Mesodermal cell (in vitro differentiated cells): ENCODE measurements around the gene KIAA1217.

Experiments used
- H3K27ac ChIP-seq: 2 replicates; pipeline ENCODE4 v1.7.0; 2013; ENCODE audit warnings: mild to moderate bottlenecking, low read depth, low read length, moderate library complexity; ENCODE audit not compliant: severe bottlenecking
- H3K36me3 ChIP-seq: 2 replicates; pipeline ENCODE4 v1.7.1; 2013; ENCODE audit warnings: mild to moderate bottlenecking, low read length, moderate library complexity; ENCODE audit not compliant: control insufficient read depth, insufficient read depth
- H3K4me1 ChIP-seq: one replicate; pipeline ENCODE4 v1.7.1; 2013; ENCODE audit warnings: mild to moderate bottlenecking, low read length; ENCODE audit not compliant: insufficient read depth, control insufficient read depth, poor library complexity, severe bottlenecking
- H3K4me3 ChIP-seq: 2 replicates; pipeline ENCODE4 v1.7.0; 2013; ENCODE audit warnings: low read length, control low read depth, mild to moderate bottlenecking; ENCODE audit not compliant: insufficient read depth, poor library complexity, severe bottlenecking; ENCODE audit errors: extremely low read depth
- H3K9me3 ChIP-seq: 2 replicates; pipeline ENCODE4 v1.7.1; 2013; ENCODE audit warnings: mild to moderate bottlenecking, low read length, moderate library complexity; ENCODE audit not compliant: control insufficient read depth
- WGBS, 2 experiments: methylation state at CpG; one replicate each; pipeline ENCODE4 v1.1.5; 2013; ENCODE audit warnings: missing lambda C conversion rate in 2 of 2; ENCODE audit not compliant: insufficient coverage in 2 of 2; 5-methylcytosine and 5-hydroxymethylcytosine counted together

Gene KIAA1217

GRCh38 chr10:24382979-24383663, 174.2 kb downstream of the KIAA1217 start:
- H3K9me3 ChIP-seq, result no peaks in the 10 kb centered on the region
- 71 to 77% methylated on average over 8 to 9 of the region's 12 CpGs for WGBS, 2 experiments
- H3K36me3 ChIP-seq, result peaks cover 11% of the 10 kb centered on the region
- H3K27ac ChIP-seq, result peak overlapping the region; percentile 78
- H3K4me1 ChIP-seq, result peaks cover 20% of the 10 kb centered on the region
- H3K4me3 ChIP-seq, result no peak overlapping the region

DNA sequence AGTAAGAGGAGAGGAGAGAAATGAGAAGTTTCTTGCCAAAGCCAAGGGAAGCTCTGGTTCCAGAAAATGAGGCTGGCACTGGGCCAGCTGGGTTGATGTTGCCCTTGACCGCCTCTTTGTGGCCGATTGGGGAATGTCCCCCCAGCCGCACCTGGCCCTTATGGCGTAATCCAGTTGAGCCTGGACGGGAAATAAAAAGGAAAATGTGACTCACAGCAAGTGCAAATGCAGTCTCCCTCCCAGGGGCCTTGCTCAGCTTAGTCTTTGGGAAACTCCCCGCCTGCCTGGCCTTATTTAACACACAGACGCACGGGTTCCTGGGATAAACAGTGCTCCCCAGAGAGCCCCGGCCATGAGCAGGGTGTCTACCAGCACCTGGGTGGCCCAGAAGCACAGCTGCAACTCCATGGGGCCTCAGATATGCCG, 174.8 kb downstream of the KIAA1217 start:
- H3K27ac ChIP-seq, result peak overlapping the region; percentile 78
- H3K4me3 ChIP-seq, result no peak overlapping the region
- H3K4me1 ChIP-seq, result peaks cover 20% of the 10 kb centered on the region
- no peaks in the 10 kb centered on the region for H3K9me3 ChIP-seq
- H3K36me3 ChIP-seq, result peaks cover 11% of the 10 kb centered on the region
- 56 to 79% methylated on average over 10 of the region's 10 CpGs for WGBS, 2 experiments

DNA sequence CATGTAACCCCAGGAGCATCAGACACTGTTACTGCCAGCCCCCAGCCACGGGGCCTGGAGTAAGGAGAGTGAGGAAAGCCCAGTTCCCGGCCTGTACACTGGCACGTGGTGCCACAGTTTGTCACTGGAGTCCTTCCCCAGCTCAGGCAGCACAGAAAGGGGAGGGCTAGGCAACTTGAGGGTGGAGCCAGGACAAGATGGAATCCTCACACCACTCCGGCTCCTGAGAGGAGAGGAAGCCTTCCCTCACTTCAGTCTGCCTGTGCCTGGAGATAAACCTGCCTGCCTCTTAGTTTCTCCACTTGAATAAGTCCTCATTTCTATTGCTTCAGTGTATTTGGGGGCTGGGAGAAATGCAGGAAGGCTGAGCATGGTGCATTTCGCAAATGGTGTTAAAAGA, 176.0 kb downstream of the KIAA1217 start:
- H3K27ac ChIP-seq, result peak overlapping the region; percentile 81
- no peaks in the 10 kb centered on the region for H3K9me3 ChIP-seq
- 83 to 89% methylated on average over 1 to 2 of the region's 5 CpGs for WGBS, 2 experiments
- H3K4me1 ChIP-seq, result peaks cover 20% of the 10 kb centered on the region
- H3K4me3 ChIP-seq, result no peak overlapping the region
- peaks cover 11% of the 10 kb centered on the region for H3K36me3 ChIP-seq

GRCh38 chr10:24385776-24386175, 176.8 kb downstream of the KIAA1217 start:
- H3K36me3 ChIP-seq, result peaks cover 11% of the 10 kb centered on the region
- H3K4me1 ChIP-seq, result peaks cover 20% of the 10 kb centered on the region
- H3K27ac ChIP-seq, result peak overlapping the region; percentile 81
- H3K9me3 ChIP-seq, result no peaks in the 10 kb centered on the region
- WGBS, 2 experiments, result 84 to 92% methylated on average over 6 to 7 of the region's 7 CpGs
- no peak overlapping the region for H3K4me3 ChIP-seq

DNA sequence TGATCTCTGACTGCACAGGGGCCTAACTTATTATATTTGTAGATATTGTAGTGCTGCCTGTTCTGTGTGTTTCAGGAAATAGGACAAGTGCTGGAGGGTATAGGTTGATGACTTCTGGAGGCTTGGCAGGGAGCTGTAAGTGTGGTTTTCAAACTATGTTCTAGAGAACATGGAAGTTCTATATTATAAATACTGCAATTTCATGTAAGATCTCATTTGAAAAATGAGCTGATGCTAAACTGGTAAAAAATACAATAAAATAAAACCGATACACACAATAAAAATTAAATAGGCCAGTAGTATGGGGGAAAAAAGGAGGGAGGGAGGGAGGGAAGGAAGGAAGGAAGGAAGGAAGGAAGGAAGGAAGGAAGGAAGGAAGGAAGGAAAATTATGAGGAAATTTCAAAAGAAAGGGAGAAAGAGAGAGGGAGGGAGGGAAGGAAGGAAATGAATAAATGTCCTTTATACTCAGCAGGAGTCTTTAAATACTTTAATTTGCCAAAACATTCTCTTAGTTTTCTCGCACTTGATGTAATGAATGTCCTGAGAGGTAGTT, 181.3 kb downstream of the KIAA1217 start:
- H3K27ac ChIP-seq, result no peak overlapping the region
- H3K4me3 ChIP-seq, result no peak overlapping the region
- H3K4me1 ChIP-seq, result peaks cover 19% of the 10 kb centered on the region
- WGBS, 2 experiments, result no CpG with 5 or more reads among the region's 2 CpGs
- no peaks in the 10 kb centered on the region for H3K9me3 ChIP-seq
- peaks cover under 1% of the 10 kb centered on the region for H3K36me3 ChIP-seq

DNA sequence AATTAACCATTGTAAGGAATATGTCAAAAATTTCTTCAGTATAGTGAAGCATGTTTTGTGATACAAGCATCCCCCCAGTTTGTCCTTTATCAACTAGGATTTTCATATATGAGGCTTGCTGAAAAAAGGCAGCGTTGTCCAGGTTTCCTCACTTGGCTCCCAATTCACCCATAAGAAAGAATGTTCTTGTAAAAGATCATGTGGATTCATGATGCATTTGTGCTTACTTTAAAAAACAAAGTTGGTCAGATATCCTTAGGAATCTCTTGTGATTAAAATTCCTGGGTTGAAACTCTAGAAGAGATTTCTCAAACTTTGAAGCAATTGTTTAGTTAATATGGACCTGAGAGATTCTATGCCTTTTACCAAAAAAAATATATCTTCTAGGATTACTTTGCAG, 181.8 kb downstream of the KIAA1217 start:
- Histone ChIP-seq H3K9me3 (no peaks in the 10 kb centered on the region), H3K27ac (no peak overlapping the region), H3K36me3 (no peaks in the 10 kb centered on the region), H3K4me1 (peaks cover 14% of the 10 kb centered on the region), H3K4me3 (no peak overlapping the region)
- 100% methylated on average over 1 of the region's 1 CpG; no CpG with 5 or more reads in 1 of the 2 experiments for WGBS, 2 experiments

DNA sequence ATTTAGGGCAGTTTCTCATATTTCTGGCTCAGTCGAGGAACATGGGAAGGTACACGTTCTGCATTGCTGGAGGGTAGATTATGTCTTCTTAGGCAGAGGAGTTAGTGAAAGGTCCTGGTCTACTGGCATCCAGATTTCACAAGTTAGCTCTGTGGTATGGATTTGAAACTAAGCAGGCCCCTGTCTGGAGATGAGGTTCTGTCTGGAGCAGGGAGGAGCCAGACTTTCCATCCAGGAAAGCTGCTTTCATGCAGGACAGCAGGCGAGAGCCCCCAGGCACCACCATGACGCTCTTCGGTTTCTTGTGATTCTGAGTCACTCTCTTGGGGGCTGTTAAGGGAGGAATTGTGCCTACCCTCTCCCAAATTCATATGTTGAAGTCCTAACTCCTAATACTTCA, 184.3 kb downstream of the KIAA1217 start:
- Histone ChIP-seq H3K9me3 (no peaks in the 10 kb centered on the region), H3K4me3 (no peak overlapping the region), H3K36me3 (no peaks in the 10 kb centered on the region), H3K4me1 (peaks cover 8% of the 10 kb centered on the region), H3K27ac (peak overlapping the region; percentile 66)
- WGBS, 2 experiments, result 85 to 86% methylated on average over 3 to 5 of the region's 5 CpGs

GRCh38 chr10:24394461-24395190, 185.7 kb downstream of the KIAA1217 start:
- Histone ChIP-seq H3K9me3 (no peaks in the 10 kb centered on the region), H3K27ac (no peak overlapping the region), H3K36me3 (no peaks in the 10 kb centered on the region), H3K4me3 (no peak overlapping the region), H3K4me1 (peaks cover 8% of the 10 kb centered on the region)
- 93 to 95% methylated on average over 6 to 7 of the region's 9 CpGs for WGBS, 2 experiments

DNA sequence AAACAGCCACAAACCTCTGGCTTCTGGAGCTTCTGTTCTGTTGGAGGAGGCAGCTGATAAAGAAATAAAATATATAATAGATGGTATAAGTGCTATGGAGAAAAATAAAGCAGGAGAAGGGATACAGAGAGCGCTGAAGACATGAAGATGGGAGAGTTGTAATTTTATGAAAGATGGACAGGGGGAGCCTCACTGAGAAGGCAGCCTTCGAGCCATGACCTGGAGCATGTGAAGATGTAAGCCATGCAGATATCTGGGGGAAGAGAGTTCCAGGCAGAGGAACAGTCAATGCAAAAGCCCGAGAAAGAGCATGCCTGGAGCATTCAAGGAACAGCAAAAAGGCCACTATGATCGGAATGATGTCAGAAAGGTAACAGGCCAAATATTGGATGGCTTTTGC, 187.5 kb downstream of the KIAA1217 start:
- Histone ChIP-seq H3K27ac (no peak overlapping the region), H3K36me3 (no peaks in the 10 kb centered on the region), H3K9me3 (no peaks in the 10 kb centered on the region), H3K4me1 (peaks cover 8% of the 10 kb centered on the region), H3K4me3 (no peak overlapping the region)
- 85 to 88% methylated on average over 4 of the region's 4 CpGs for WGBS, 2 experiments

GRCh38 chr10:24397662-24398061, 188.7 kb downstream of the KIAA1217 start:
- 100% methylated on average over 1 to 2 of the region's 2 CpGs for WGBS, 2 experiments
- H3K4me3 ChIP-seq, result no peak overlapping the region
- H3K9me3 ChIP-seq, result no peaks in the 10 kb centered on the region
- no peaks in the 10 kb centered on the region for H3K36me3 ChIP-seq
- peaks cover 5% of the 10 kb centered on the region for H3K4me1 ChIP-seq
- no peak overlapping the region for H3K27ac ChIP-seq

GRCh38 chr10:24404567-24404966, 195.6 kb downstream of the KIAA1217 start:
- 50% methylated on average over 1 of the region's 3 CpGs; no CpG with 5 or more reads in 1 of the 2 experiments for WGBS, 2 experiments
- no peaks in the 10 kb centered on the region for H3K9me3 ChIP-seq
- H3K36me3 ChIP-seq, result no peaks in the 10 kb centered on the region
- H3K27ac ChIP-seq, result no peak overlapping the region
- no peaks in the 10 kb centered on the region for H3K4me1 ChIP-seq
- no peak overlapping the region for H3K4me3 ChIP-seq
